ENCODE data around the gene PRTG.
"Not testable (repeated sequence)": the region's sequence is repeated elsewhere in the genome, so short reads cannot be mapped to it uniquely, and the experiment has no call there.

The PRTG gene

DNA sequence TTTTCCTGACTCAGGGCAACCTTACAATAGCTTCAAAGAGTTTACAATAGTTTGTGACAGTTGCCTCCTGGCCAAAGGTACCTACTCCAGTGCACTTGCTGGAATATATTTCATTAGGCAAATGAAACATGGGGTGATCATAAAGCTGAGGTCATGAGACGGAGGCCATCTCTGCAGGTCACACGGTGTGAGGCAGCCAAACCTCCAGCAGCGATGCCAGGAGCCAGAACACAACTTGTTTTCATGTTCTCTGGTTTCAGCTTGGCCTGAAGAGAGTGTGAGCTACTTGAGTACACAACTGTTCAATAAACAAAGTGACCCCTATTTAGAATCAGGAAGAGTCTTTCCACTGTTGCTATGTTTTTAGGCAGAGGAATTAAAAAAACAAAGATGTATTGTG, 112.1 kb downstream of the PRTG start:
- no peak for DNase-seq (ENCODE audit: low read depth)

DNA sequence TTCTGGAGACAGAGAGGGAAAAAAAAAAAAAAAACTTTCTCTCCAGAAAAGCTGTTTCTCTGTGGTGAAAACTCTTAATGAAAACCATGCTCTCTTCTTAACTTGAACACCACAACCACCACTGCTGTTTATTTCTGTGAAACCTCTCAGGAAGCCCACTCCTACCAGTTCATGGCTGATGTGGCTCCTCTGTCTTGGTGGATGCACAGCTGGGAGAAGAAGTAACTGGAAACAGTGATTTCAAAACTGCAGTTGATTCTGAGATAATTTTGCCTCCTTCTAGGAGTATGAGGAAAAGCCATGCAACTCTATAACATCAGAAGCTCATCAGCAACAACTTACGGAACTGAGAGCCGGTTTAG, 114.6 kb downstream of the PRTG start:
- DNase-seq (ENCODE audit: low read depth), result no peak

DNA sequence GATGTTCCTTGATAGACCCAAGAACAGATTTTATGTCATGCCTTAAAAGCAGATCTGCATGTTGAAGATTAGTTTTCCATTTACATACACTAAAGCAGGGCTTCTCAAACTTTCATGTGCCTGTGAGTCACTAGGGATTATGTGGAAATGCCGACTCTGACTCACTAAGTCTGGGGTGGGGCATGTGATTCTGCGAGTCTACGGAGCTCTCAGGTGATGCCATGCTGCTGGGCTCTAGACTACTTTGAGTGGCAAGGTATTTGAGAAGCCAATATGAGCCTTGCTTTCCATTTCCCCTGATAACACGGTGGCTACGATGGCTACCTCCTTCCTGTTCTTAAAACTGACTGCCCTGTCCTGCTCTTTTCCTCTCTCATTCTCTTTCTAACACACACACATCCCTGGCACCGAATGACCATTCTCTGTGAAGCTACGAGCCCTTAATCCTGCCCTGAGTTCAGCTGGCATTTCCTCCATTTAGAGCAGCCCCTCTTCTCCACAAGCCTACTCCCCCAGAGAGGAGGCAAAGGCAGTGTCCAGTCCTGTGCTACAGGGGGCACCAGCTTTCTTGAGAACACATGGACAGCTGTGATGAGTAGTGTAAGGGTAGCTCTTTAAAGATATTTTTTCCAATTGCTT, 115.1 kb downstream of the PRTG start:
- no peak for DNase-seq (ENCODE audit: low read depth)

DNA sequence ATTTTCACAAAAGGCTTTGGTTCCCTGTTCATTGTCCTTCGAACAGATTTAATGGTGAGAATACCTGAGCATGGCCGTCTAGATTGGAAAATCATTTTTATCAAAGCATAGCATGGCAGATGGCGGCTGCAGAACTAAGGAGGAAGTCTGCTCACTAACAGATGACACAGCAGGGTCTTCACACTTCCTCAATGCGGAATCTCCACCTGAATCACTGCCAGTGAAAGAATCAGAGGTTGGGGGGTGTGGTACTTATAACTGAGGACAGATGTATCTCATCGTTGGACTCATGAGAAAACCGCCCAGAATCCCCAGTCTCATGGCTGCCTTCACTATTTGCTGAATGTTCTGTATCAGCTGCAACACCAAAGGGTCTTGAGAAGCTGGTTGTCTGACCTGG, 123.2 kb downstream of the PRTG start:
- DNase-seq (ENCODE audit: low read depth), result no peak

DNA sequence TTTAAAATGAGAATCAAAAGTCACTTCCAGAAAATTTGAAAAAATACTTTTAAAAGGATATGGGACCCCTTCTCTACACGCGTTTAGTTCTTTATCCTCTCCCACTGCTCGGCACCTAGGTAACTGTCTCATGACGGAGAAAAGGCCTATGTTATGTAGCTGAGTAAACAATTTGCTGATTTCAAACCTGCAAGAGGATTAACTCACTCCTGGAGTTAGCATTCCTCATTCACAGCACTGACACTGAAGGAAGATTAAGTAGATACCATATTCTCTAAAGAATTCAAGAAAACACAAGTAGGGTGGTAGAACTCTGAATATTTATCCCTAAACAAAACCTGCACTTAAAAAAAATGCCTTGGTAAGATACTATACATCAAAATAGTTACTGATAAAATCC, 124.6 kb downstream of the PRTG start:
- DNase-seq (ENCODE audit: low read depth), result no peak

DNA sequence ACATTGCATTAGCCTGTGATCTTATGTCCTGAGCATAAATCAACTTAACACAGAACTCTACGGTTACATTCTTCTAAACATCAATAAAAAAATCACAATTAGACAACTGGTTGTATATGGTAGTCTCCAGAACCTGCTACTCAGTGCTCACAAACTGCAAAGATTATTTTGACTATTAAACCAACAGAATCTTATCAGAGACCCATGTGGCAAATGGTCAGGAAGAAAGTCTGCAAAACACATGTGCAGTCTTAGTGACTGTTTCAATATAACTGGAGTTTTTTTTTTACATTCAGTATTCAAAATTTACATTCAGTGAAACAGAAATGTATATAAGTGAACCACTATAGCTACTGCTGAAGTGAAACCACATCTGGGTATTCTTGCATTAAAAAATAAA, 127.5 kb downstream of the PRTG start:
- DNase-seq (ENCODE audit: low read depth), result no peak

DNA sequence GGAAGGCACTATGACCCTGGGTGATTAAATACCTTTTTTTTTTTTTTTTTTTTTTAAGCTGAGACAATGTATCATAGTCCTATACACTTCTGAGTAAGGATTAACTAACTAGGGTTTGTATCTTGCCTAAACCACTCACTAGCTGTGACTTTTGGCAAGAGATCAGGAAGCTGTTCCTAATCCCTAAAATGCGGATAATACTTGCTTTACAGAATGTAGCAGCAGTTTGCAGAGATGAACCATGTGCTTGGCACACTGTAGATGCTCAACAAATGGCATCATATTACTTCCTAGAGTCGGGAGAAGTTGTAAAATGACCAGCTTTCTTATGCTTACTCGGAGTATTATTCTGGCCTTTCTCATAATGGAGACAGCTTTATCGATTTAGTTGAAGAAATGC, 129.2 kb downstream of the PRTG start:
- no peak for DNase-seq (ENCODE audit: low read depth)

DNA sequence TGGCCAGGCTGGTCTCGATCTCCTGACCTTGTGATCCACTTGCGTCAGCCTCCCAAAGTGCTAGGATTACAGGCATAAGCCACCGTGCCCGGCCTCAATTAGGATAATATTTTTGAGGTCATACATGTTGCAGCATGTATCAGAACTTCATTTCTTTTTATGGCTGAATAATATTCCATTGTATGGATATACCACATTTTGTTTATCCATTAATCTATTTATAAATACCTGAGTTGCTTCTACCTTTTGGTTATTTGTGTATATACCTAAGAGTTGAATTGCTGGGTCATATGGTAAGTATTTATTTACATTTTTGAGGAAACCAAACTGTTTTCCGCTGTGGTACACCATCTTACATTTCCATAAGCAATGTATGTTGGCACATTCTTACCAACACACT, 136.7 kb downstream of the PRTG start:
- DNase-seq (ENCODE audit: low read depth), result no peak

DNA sequence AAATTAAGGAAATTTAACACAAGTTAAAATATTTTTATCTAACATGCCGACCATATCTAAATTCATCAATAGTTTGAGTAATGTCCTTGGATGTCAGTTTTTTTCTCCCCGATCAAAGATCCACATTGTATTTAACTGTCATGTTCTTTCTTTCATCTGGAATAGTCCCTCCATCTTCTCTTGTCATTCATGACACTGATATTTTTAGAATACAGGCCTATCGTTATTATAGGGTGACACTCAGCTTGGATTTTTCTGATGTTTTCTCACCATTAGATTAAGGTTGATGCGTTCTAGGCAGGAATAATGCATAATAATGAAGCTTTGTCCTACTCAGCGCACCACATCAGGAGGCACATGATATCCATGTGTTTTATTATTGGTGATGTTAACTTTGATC, 141.6 kb downstream of the PRTG start:
- no peak for DNase-seq (ENCODE audit: low read depth)

DNA sequence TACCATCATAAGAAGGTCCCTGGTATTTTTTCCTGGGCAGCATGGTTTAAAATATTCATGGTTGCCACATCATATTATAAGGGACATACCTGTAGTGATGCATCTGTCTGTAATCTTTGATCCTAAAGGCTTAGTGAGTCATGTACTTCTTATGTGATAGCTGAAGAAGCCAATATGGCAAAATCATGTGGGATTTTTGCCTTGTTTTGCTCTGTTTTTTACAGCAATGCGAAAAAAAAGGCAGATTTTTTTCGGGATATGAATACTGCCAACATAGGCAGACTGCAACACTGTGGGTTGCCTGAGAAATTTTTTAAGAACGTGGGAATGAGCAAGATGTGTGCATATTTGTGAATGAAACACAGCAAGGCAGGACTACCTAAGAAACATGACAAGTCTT, 143.5 kb downstream of the PRTG start:
- no peak for DNase-seq (ENCODE audit: low read depth)

DNA sequence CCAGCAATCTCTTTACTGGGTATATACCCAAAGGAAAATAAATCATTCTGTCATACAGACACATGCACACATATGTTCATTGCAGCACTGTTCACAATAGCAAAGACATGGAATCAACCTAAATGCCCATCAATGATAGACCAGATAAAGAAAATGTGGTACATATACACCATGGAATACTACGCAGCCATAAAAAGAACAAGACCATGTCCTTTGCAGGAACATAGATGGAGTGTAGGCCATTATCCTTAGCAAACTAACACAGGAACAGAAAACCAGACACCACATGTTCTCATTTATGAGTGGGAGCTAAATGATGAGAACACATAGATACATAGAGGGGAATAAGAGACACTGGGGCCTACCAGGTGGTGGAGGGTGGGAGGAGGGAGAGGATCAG, 149.9 kb downstream of the PRTG start:
- DNase-seq (ENCODE audit: low read depth), result not testable (repeated sequence)

DNA sequence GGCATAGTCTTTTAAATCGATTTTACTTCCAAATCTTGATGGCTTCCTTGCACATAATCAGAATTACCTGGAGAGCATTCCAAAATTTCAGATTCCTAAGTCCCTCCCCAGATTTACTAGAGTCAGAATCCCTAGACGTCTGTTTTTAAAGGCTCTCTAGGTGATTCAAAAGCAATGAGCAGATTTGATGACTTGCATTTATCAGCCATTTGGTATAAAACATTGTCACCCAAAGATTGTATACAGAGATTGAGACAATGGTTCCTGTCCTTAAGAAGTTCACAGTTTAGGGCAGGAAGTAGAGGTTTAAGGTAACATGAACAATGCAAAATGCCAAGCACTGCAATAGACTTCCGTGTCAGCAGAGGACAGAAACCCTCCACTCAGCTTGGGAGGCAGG, 152.2 kb downstream of the PRTG start:
- no peak for DNase-seq (ENCODE audit: low read depth)

DNA sequence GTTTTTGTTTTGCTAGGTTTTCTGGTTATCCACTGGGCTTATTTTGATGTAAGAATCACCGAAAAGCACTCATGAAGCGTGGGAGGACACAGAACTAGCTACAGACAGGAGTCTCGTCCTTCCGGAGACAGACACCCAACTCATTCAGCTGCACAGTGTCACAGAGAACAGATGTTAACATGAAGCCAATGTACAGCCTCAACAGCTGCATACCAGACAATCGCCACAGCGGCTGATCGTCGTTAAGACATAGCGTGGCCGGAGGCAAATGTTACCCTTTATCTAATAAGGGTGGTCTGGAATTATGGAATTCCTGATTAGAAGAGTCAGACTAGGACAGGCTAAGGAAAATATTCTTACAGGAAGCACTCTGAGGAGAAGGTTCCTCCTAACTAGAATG, 153.7 kb downstream of the PRTG start:
- DNase-seq (ENCODE audit: low read depth), result no peak

DNA sequence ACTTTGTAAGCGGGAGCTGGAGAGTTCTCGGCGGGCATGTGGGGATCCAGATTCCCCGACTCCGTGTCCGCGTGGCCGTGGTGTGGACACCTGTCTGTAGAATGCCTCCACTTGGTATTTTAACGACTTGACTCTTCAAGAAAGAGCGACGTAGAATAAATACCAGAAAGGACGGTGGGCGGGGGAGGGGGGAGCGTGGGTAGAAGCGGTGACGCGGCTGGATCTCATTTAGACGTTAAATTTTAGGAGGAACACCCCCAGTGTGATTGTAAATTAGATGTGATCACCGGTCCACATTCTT, 154.2 kb downstream of the PRTG start:
- no peak for DNase-seq (ENCODE audit: low read depth)

DNA sequence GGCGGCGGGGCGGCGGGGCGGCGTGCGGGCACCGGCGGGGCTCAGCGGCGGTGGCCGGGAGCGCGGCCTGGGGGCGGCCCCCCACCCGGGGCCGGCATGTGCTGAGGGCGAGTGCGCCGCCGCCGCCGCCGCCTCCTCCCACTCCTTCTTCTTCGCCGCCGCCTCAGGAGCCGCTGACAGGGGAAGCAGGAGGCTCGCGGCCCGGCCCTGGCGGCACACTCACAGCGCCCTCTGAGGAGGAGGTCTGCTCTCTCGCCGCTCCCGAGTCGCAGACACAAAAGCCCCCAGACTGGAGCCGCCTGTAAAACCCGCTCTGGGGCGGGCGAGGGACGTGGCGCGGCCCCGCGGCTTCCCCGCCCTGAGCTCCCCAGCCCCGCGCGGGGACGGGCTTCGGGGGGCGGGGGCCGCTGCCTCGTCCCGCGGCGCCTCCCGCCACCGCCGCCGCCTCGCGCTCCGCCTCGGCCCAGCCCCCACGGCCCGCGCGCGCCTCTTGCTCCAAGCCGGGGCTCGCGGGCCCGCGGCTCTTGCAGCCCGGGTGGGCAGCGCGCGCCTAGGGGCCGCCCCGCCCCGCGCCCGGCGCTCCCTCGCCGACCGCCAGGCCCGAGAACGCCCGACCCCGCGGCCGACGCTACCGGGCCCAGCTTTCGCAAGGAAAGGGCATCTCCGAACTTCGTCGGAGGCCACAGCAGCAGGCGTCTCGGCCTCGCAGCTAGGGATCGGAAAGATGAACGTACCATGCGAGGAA, 154.7 kb downstream of the PRTG start, which contains the start of gene PYGO1:
PYGO1 (minus strand) TSS at position 276 of the 745 bp plus-strand sequence. CDS start 462 bp downstream, outside the sequence.
- no peak for DNase-seq (ENCODE audit: low read depth)

DNA sequence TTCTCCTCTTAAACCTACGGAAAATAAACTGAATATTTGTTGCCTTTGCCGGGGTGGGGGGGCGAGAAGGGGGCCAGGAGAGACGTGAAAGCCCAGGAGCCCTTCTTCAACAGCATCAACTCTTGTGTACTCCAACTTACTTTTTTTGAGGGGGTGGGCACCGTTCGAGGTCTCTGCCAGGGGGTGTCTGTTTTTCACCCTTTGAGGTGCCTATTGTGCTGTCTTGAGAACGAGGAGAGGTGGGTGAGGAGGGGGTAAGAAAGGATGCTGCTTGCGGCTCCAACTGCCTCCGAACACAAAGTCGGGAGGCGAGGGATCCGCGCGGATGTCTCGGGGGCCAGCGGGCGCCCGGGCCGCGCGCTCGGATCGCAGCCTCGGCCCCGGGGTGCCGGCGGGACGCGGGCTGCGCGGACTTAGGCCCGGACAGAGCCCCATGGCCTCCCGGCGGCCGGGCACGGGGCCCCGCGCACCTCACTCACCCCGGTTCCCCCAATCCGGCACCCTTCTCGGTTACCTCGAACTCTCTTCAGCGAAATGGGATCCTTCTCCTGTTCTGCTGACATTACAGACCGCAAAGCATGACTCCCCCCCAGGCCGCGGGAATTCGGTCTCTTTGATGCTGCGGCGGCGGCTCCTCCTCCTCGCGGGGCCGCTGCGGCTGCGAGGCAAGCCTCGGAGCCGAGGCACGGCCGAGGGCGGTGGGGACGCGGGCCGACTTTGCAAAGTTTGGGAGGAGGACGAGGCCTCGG, 155.5 kb downstream of the PRTG start:
- DNase-seq (ENCODE audit: low read depth), result no peak

DNA sequence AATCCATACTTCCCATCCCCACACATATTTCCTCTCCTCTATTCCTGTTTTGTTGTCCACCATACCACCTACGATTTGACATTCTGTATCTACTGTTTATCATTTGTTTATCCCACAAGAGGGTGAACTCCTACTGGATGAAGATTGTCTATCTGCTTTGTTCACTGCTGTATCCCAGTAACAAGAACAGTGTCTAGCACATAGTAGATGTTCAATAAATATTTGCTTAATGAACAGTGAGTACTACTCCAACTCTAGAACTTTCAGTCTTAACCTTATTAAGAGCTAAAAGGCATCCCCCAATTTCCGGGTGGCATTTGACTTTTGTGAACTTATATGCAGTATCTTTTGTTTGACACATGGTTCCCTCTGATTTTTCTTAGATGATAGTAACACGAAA, 156.1 kb downstream of the PRTG start:
- DNase-seq (ENCODE audit: low read depth), result no peak

DNA sequence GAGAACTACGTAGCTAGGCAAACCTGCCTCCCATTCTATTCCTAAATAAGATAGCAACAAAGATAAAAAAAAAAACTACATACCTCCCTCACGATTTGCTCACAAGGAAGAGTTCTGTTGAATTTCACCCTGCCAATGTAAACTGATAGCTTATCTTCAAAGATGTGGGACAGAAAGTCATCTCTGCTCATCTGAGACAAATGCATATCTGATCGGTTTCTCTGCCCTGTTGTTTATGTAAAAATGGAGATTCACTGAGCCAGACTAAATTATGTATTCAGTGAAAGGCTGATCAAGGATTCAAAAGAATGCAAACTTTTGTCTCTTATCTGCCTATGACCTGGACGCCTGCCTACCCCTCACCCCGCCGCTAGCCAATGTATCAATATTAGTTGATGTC, 166.0 kb downstream of the PRTG start:
- DNase-seq (ENCODE audit: low read depth), result no peak

DNA sequence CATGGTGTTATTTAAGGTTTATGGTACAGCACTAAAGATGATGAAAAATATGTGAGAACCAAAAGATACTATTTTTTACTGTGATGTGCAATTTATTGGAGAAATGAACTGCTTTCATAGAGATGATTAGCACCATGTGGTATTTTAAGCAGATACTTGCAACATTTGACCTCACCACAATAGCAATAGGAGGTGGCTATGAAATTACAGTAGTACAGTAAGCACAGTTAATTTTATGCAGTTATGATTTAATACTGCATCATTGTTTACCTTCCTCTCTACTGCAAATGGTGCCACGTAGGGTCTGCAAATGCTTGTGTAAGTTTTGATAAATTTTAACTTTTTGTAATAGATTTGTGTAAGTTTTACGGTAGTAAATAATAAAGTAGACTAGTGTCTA, 168.9 kb downstream of the PRTG start:
- no peak for DNase-seq (ENCODE audit: low read depth)

DNA sequence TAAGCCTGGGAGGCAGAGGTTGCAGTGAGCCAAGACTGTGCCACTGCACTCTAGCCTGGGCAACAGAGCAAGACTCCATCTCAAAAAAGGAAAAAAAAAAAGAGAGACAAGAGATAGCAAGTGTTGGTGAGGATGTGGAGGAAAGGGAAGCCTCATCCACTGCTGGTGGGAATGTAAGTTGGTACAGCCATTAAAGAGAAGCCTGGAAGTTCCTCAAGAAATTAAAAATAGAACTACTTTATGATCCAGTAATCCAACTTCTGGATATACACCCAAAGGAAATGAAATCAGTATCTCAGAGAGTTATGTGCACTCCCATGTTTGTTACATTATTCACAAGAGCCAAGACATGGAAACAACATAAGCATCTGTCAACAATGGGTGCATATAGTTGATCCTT, 169.7 kb downstream of the PRTG start:
- DNase-seq (ENCODE audit: low read depth), result no peak

DNA sequence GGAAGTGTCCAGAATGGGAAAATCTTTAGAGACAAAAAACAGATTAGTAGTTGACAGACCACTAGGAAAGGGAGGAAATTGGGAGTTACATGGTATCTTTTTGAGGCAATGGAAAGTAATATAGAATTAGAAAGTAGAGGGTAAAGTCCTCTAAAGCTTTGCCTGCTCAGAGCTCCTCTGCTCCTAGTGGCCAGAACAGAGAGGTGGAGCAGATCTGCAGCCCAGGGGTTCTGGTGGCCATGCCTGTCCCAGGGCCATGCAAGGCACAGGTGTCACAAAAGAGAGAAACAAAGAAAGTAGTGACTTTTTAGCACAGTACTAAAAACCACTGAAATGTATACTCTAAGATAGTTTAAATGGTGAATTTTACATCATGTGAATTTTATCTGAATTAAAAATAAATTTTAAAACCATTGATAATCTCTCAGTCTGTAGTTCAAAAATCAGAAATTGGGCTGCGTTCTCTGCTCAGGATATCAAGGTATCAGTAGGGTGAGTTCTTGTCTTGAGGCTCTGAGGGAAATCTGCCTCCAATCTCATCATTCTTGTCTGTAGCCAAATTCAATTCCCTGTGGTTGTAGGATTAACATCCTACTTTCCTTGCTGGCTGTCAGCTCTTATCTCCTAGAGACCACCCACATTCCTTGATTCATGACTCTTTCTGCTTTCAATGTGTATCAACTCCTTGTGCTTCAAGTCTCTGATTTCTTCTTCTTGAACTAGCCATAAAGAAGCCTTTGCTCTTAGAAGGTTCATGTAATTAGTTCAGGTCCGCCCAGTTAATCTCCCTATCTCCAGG, 178.4 kb downstream of the PRTG start:
- DNase-seq (ENCODE audit: low read depth), result no peak

DNA sequence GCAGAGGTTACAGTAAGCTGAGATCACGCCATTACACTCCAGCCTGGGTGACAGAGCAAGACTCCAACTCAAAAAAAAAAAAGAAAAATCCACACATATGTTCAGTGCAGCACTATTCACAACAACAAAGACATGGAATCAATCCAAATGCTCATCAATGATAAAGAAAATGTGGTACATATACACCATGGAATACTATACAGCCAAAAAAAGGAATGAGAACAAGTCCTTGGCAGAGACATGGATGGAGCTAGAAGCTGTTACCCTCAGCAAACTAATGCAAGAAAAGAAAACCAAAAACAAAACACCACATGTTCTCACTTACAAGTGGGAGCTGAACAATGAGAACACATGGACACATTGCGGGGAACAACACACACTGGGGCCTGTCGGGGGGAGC, 180.4 kb downstream of the PRTG start:
- DNase-seq (ENCODE audit: low read depth), result no peak

All from CMK (cell line).